ENCODE measurements around the gene TMX2.

DNA sequence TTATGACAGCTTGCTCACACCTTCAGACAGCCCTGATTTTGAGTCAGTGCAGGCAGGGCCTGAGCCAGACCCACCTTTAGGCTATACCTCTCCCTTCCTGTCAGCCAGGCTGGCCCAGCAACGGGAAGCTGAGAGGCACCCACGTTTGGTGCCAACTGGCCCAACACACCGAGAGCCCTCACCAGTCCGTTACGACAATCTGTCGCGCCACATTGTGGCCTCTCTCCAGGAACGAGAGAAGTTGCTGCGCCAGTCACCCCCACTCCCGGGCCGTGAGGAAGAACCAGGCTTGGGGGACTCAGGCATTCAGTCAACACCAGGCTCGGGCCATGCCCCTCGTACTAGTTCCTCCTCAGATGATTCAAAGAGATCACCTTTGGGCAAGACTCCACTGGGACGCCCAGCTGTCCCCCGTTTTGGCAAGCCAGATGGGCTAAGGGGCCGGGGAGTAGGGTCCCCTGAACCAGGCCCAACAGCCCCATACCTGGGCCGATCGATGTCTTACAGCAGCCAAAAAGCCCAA is 13.5 kb upstream of the TMX2 start:
- TF ChIP-seq, protein P1, sequence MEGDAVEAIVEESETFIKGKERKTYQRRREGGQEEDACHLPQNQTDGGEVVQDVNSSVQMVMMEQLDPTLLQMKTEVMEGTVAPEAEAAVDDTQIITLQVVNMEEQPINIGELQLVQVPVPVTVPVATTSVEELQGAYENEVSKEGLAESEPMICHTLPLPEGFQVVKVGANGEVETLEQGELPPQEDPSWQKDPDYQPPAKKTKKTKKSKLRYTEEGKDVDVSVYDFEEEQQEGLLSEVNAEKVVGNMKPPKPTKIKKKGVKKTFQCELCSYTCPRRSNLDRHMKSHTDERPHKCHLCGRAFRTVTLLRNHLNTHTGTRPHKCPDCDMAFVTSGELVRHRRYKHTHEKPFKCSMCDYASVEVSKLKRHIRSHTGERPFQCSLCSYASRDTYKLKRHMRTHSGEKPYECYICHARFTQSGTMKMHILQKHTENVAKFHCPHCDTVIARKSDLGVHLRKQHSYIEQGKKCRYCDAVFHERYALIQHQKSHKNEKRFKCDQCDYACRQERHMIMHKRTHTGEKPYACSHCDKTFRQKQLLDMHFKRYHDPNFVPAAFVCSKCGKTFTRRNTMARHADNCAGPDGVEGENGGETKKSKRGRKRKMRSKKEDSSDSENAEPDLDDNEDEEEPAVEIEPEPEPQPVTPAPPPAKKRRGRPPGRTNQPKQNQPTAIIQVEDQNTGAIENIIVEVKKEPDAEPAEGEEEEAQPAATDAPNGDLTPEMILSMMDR (IDR thresholded peaks at IDR 0.05; ENCODE audit: poor library complexity), result no peak
- no peak for TF ChIP-seq EZH2 (IDR thresholded peaks at IDR 0.05; ENCODE audit: borderline replicate concordance)
- no peak for TF ChIP-seq EZH2phosphoT487 (IDR thresholded peaks at IDR 0.05; ENCODE audit: low read depth, severe bottlenecking, unreplicated experiment)

All from hepatocyte (in vitro differentiated cells).